Activated T-helper 17 cell treated with anti-CD3 and anti-CD28 coated beads, Interleukin-2, amount 50 U/mL, for 72 hours (primary cell): ENCODE data around the gene C1orf167. TPM values are rescaled to one million over a fixed set of nuclear protein-coding genes. Genes with fewer than 3 reads are reported as not detected.
"Not testable (repeated sequence)": the region's sequence is repeated elsewhere in the genome, so short reads cannot be mapped to it uniquely, and the experiment has no call there.

ENCODE experiments used
- ATAC-seq: fragments of 150-1000 bp; cut with Tn5 transposase; replicated peaks from 2 replicates; pipeline ENCODE4 v1.10.0; 2021; ENCODE audit warnings: mild to moderate bottlenecking, moderate library complexity
- H3K27ac Mint-ChIP-seq: one replicate; pipeline ENCODE4 v1.8.0; 2022; ENCODE audit warnings: mixed read lengths
- H3K27me3 Mint-ChIP-seq: one replicate; pipeline ENCODE4 v1.8.0; 2022; ENCODE audit warnings: mixed read lengths
- H3K36me3 Mint-ChIP-seq: one replicate; pipeline ENCODE4 v1.8.0; 2022; ENCODE audit warnings: low read depth, mild to moderate bottlenecking, mixed read lengths
- H3K4me1 Mint-ChIP-seq: one replicate; pipeline ENCODE4 v1.8.0; 2022; ENCODE audit warnings: mixed read lengths
- H3K4me3 Mint-ChIP-seq: one replicate; pipeline ENCODE4 v1.8.0; 2022; ENCODE audit warnings: mild to moderate bottlenecking, mixed read lengths
- H3K9me3 Mint-ChIP-seq: one replicate; pipeline ENCODE4 v1.8.0; 2022; ENCODE audit warnings: mixed read lengths
- total RNA-seq, 2 donors: library from RNA; stranded (reverse); gene quantifications; one replicate each; pipeline ENCODE4 v1.2.3, GENCODE V29; 2022

C1orf167 gene
- total RNA-seq, 2 donors from 2014 or later = not detected

- peak overlapping the region; percentile 90 for H3K4me3 Mint-ChIP-seq
- no peaks in the 10 kb centered on the region for H3K9me3 Mint-ChIP-seq
- peak overlapping the region; percentile 72 for H3K27ac Mint-ChIP-seq
- peaks cover 19% of the 10 kb centered on the region for H3K4me1 Mint-ChIP-seq
- H3K36me3 Mint-ChIP-seq = peaks cover 59% of the 10 kb centered on the region
- peak; percentile 18 for ATAC-seq
- no peaks in the 10 kb centered on the region for H3K27me3 Mint-ChIP-seq
Measured at GRCh38 chr1:11802973-11803885, 41.2 kb downstream of the C1orf167 start.

GRCh38 chr1:11803924-11804665 lies 42.1 kb downstream of the C1orf167 start:
- ATAC-seq, H3K27me3 Mint-ChIP-seq, H3K27ac Mint-ChIP-seq, H3K9me3 Mint-ChIP-seq: not testable (repeated sequence)
- peaks cover 21% of the 10 kb centered on the region for H3K4me1 Mint-ChIP-seq
- peaks cover 66% of the 10 kb centered on the region for H3K36me3 Mint-ChIP-seq
- H3K4me3 Mint-ChIP-seq = peak overlapping the region; percentile 90

GRCh38 chr1:11804666-11805421 lies 42.9 kb downstream of the C1orf167 start:
- Mint-ChIP-seq H3K4me3 (peak overlapping the region; percentile 90), H3K27me3 (no peaks in the 10 kb centered on the region), H3K36me3 (peaks cover 66% of the 10 kb centered on the region), H3K9me3 (no peaks in the 10 kb centered on the region), H3K27ac (no peak overlapping the region), H3K4me1 (peaks cover 21% of the 10 kb centered on the region)
- ATAC-seq = no peak

GRCh38 chr1:11805422-11806306 lies 43.7 kb downstream of the C1orf167 start, which contains the start of the genes CLCN6 and MTHFR:
TSS of gene CLCN6 (plus strand) at chr1:11806191. CDS start at chr1:11806263, 72 bp downstream.
TSS of gene MTHFR (minus strand) at chr1:11805964. CDS start at chr1:11803116, 2,848 bp downstream.
- Mint-ChIP-seq H3K27ac (peak within 1 kb of the TSS; percentile 92), H3K27me3 (no peaks in the 10 kb centered on the region), H3K9me3 (no peaks in the 10 kb centered on the region), H3K4me1 (peaks cover 21% of the 10 kb centered on the region), H3K4me3 (peak within 1 kb of the TSS; percentile 90), H3K36me3 (peaks cover 66% of the 10 kb centered on the region)
- peak; percentile 91 for ATAC-seq

- Mint-ChIP-seq H3K27ac (peak overlapping the region; percentile 92), H3K27me3 (no peaks in the 10 kb centered on the region), H3K4me3 (peak overlapping the region; percentile 90), H3K4me1 (peaks cover 21% of the 10 kb centered on the region), H3K9me3 (no peaks in the 10 kb centered on the region), H3K36me3 (peaks cover 64% of the 10 kb centered on the region)
- ATAC-seq = peak; percentile 68
Measured at GRCh38 chr1:11806307-11806936, 44.4 kb downstream of the C1orf167 start.

GRCh38 chr1:11807133-11807532 lies 45.1 kb downstream of the C1orf167 start:
- no peaks in the 10 kb centered on the region for H3K9me3 Mint-ChIP-seq

GRCh38 chr1:11813021-11813420 lies 51.0 kb downstream of the C1orf167 start:
- Mint-ChIP-seq H3K27ac (no peak overlapping the region), H3K36me3 (peaks cover 88% of the 10 kb centered on the region), H3K9me3 (no peaks in the 10 kb centered on the region), H3K27me3 (no peaks in the 10 kb centered on the region), H3K4me1 (peaks cover 4% of the 10 kb centered on the region), H3K4me3 (no peak overlapping the region)
- no peak for ATAC-seq

More at GRCh38 chr1:11807133-11807532, 45.1 kb downstream of the C1orf167 start:
- Mint-ChIP-seq H3K27me3 (no peaks in the 10 kb centered on the region), H3K4me3 (peak overlapping the region; percentile 90), H3K36me3 (peaks cover 64% of the 10 kb centered on the region), H3K4me1 (peaks cover 21% of the 10 kb centered on the region), H3K27ac (peak overlapping the region; percentile 92)
- no peak for ATAC-seq

- Mint-ChIP-seq H3K36me3 (peaks cover 82% of the 10 kb centered on the region), H3K27ac (no peak overlapping the region), H3K9me3 (no peaks in the 10 kb centered on the region), H3K4me1 (no peaks in the 10 kb centered on the region), H3K27me3 (no peaks in the 10 kb centered on the region), H3K4me3 (no peak overlapping the region)
- ATAC-seq = no peak
Measured at GRCh38 chr1:11817192-11817591, 55.2 kb downstream of the C1orf167 start.

- Mint-ChIP-seq H3K27ac (peak overlapping the region; percentile 50), H3K4me1 (no peaks in the 10 kb centered on the region), H3K4me3 (no peak overlapping the region), H3K36me3 (peaks cover 77% of the 10 kb centered on the region), H3K27me3 (no peaks in the 10 kb centered on the region), H3K9me3 (no peaks in the 10 kb centered on the region)
- no peak for ATAC-seq
Measured at GRCh38 chr1:11822091-11822490, 60.1 kb downstream of the C1orf167 start.

- no peaks in the 10 kb centered on the region for H3K27me3 Mint-ChIP-seq
- no peaks in the 10 kb centered on the region for H3K4me1 Mint-ChIP-seq
- H3K9me3 Mint-ChIP-seq = no peaks in the 10 kb centered on the region
- ATAC-seq = no peak
- no peak overlapping the region for H3K4me3 Mint-ChIP-seq
- peaks cover 77% of the 10 kb centered on the region for H3K36me3 Mint-ChIP-seq
- H3K27ac Mint-ChIP-seq = no peak overlapping the region
Measured at GRCh38 chr1:11823366-11824137, 61.6 kb downstream of the C1orf167 start.

GRCh38 chr1:11825131-11825530 lies 63.1 kb downstream of the C1orf167 start:
- peaks cover 73% of the 10 kb centered on the region for H3K36me3 Mint-ChIP-seq
- H3K4me3 Mint-ChIP-seq = no peak overlapping the region
- H3K27me3 Mint-ChIP-seq = no peaks in the 10 kb centered on the region
- ATAC-seq = no peak
- H3K9me3 Mint-ChIP-seq = no peaks in the 10 kb centered on the region
- H3K27ac Mint-ChIP-seq = no peak overlapping the region
- H3K4me1 Mint-ChIP-seq = no peaks in the 10 kb centered on the region

GRCh38 chr1:11826946-11827345 lies 65.0 kb downstream of the C1orf167 start:
- Mint-ChIP-seq H3K9me3 (no peaks in the 10 kb centered on the region), H3K27ac (no peak overlapping the region), H3K36me3 (peaks cover 69% of the 10 kb centered on the region), H3K4me3 (no peak overlapping the region), H3K4me1 (no peaks in the 10 kb centered on the region), H3K27me3 (no peaks in the 10 kb centered on the region)
- ATAC-seq = no peak
